NB4 (cell line): Measurements from ENCODE around the gene TGDS.
"Not testable (repeated sequence)": the region's sequence is repeated elsewhere in the genome, so short reads cannot be mapped to it uniquely, and the experiment has no call there.

ENCODE experiments used
- DNase-seq: peaks from one replicate; pipeline ENCODE4 v3.0.0; 2010; ENCODE audit warnings: low read depth
- H3K4me3 ChIP-seq: one replicate; pipeline ENCODE4 v1.5.1; 2011; ENCODE audit warnings: mild to moderate bottlenecking, low read depth, low read length, moderate library complexity
- MYC ChIP-seq: IDR thresholded peaks from 2 replicates; pipeline ENCODE4 v1.6.1; 2011; ENCODE audit warnings: low read depth, low read length
- POLR2A ChIP-seq: IDR thresholded peaks from 2 replicates; pipeline ENCODE4 v1.6.1; 2011; ENCODE audit warnings: mild to moderate bottlenecking; ENCODE audit not compliant: insufficient read length; ENCODE audit errors: extremely low read depth
- TF ChIP-seq, protein P1 (sequence below): IDR thresholded peaks from 2 replicates; pipeline ENCODE4 v1.6.1; 2011; ENCODE audit warnings: low read depth, low read length
- TF ChIP-seq, protein P2 (sequence below): IDR thresholded peaks from one replicate; pipeline ENCODE4 v1.5.1; 2012; ENCODE audit warnings: low read depth, low read length

The TGDS gene, protein sequence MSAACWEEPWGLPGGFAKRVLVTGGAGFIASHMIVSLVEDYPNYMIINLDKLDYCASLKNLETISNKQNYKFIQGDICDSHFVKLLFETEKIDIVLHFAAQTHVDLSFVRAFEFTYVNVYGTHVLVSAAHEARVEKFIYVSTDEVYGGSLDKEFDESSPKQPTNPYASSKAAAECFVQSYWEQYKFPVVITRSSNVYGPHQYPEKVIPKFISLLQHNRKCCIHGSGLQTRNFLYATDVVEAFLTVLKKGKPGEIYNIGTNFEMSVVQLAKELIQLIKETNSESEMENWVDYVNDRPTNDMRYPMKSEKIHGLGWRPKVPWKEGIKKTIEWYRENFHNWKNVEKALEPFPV

DNA sequence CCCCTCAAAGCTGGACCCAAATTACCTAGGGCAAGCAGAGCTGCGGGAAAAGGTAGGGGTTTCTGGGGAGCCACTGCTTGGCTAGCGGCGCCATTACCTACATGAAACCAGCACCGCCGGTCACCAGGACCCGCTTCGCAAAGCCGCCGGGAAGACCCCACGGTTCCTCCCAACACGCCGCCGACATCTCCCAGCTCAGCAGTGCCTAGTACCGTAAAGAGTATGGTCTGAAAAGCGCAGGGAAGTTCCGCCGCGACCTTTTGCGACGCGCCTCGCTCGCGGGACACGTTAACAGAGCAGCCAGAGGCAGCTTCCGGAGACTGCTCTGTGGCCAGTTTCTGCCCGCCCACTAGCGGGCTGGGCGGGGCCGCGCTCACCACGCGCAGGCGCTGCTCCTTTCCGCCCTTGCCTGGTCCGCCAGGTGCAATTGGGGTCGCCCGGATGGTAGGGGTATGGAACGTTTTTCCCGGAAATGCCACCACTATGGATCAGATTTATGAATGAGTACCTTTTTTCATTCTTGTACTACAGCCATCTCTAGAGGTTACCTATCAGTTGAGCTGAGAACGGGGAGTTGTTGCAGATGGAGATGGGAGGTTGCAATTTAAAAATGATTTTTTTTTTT, at the start of gene TGDS:
TGDS (minus strand) TSS at position 203 of the 625 bp plus-strand sequence; CDS start at position 187, 16 bp downstream.
- DNase-seq = peak; percentile 97
- H3K4me3 ChIP-seq = peak within 1 kb of the TSS; percentile 97
- TF ChIP-seq POLR2A = peak; percentile 100
- TF ChIP-seq, protein P1, sequence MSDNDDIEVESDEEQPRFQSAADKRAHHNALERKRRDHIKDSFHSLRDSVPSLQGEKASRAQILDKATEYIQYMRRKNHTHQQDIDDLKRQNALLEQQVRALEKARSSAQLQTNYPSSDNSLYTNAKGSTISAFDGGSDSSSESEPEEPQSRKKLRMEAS = peak; percentile 87
- TF ChIP-seq, protein P2, sequence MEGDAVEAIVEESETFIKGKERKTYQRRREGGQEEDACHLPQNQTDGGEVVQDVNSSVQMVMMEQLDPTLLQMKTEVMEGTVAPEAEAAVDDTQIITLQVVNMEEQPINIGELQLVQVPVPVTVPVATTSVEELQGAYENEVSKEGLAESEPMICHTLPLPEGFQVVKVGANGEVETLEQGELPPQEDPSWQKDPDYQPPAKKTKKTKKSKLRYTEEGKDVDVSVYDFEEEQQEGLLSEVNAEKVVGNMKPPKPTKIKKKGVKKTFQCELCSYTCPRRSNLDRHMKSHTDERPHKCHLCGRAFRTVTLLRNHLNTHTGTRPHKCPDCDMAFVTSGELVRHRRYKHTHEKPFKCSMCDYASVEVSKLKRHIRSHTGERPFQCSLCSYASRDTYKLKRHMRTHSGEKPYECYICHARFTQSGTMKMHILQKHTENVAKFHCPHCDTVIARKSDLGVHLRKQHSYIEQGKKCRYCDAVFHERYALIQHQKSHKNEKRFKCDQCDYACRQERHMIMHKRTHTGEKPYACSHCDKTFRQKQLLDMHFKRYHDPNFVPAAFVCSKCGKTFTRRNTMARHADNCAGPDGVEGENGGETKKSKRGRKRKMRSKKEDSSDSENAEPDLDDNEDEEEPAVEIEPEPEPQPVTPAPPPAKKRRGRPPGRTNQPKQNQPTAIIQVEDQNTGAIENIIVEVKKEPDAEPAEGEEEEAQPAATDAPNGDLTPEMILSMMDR = no peak
- TF ChIP-seq MYC = peak; percentile 94

DNA sequence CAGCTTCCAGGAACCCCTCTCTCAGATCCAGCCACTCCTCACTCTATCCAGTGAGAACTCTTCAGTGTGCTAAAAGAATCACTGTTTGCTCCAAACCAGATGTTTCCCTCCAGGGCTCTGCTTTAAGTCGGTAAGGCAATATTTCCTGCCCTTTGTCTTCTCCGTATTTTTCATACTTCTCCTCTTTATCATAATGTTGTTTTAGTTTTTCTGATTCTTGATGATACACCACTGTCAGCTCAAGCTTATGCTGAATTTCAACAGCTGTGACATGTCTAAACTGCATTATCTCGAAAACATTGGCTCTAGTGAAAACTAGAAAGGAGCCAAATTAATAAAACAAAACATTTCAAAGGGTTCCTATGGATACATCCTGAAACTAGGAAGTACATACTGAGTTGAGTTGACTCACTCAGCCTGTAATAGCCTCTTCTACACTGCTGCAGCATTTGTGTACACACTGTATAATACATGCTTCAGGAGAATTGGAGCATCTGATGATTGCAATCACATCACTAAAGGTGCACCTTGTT, 45.5 kb upstream of the TGDS start:
- DNase-seq = no peak
- no peak overlapping the region for H3K4me3 ChIP-seq
- TF ChIP-seq, protein P2 = no peak
- no peak for TF ChIP-seq MYC
- TF ChIP-seq, protein P1 = no peak
- TF ChIP-seq POLR2A = no peak

DNA sequence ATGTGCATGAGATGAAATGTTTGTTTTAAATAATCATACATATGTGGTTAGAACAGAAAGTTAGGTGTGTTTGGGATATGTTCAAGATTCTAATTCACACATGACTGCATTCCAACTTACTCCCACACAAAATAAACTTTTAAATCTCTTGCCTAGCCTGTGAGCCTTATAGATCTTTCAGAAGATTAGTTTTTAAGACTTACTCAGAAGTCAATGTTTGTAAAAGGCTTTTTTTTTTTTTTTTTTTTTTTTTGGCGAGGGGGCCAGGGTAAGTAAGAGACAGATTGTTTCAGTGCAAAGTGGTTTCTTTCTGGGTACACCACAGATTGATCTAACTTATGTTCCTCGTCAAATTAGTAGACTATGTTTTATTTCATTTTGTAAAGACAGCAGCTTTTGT, 44.8 kb upstream of the TGDS start:
- no peak overlapping the region for H3K4me3 ChIP-seq
- TF ChIP-seq POLR2A = no peak
- TF ChIP-seq, protein P2 = no peak
- TF ChIP-seq MYC = no peak
- TF ChIP-seq, protein P1 = no peak

DNA sequence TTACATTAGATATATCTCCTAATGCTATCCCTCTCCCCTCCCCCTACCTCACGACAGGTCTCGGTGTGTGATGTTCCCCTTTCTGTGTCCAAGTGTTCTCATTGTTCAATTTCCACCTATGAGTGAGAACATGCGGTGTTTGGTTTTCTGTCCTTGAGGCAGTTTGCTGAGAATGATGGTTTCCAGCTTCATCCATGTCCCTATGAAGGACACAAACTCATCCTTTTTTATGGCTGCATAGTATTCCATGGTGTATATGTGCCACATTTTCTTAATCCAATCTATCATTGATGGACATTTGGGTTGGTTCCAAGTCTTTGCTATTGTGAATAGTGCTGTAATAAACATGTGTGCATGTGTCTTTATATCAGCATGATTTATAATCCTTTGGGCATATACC, 41.7 kb upstream of the TGDS start:
- DNase-seq, H3K4me3 ChIP-seq: not testable (repeated sequence)

More for the DNA sequence above, 44.8 kb upstream of the TGDS start:
- no peak for DNase-seq

DNA sequence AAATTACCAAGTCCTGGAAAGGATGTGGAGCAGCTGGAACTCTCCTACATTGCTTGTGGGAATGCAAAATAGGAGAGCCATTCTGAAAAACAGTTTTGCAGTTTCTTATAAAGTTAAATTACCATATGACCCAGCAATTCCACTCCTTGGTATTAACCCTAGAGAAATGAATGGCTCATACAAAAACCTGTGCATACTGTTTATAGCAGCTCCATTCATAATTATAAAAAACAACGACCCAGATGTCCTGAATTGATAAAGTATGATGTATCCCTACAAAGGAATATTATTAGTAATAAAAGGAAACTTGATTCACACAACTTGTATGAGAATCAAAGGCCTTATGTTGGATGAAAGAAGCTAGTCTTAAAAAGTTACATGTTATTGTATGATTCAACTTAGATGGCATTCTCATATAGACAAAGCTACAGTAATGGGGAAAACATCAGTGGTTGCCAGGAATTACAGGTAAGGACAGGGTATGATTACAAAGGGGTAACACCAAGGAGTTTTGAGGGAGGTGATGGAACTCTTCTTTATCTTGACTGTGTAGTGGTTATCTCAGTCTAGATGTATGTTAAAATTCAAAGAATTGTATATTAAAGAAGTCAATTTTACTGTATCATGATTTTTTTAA, 41.1 kb upstream of the TGDS start:
- DNase-seq = no peak
- H3K4me3 ChIP-seq = no peak overlapping the region
- no peak for TF ChIP-seq MYC
- TF ChIP-seq POLR2A = no peak
- TF ChIP-seq, protein P2 = no peak
- TF ChIP-seq, protein P1 = no peak

DNA sequence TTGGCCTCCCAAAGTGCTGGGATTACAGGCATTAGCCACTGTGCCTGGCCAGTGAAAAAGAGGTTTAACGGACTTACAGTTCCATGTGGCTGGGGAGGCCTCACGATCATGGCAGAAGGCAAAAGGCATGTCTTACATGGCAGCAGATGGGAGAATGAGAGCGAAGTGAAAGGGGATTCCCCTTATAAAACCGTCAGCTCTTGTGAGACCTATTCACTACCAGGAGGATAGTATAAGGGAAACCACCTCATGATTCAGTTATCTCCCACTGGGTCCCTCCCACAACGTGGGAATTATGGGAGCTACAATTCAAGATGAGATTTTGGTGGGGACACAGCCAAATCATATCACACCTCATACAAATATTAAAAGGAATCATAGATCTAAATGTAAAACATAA, 40.1 kb upstream of the TGDS start:
- not testable (repeated sequence) for DNase-seq, H3K4me3 ChIP-seq
